ENCODE results near the gene UBE2F.
"Not testable (repeated sequence)": the region's sequence is repeated elsewhere in the genome, so short reads cannot be mapped to it uniquely, and the experiment has no call there.

Gene UBE2F

GRCh38 chr2:237946423-237946822, 20.4 kb upstream of the UBE2F start:
- DNase-seq: no peak

- not testable (repeated sequence) for DNase-seq
Observed at GRCh38 chr2:237951354-237951753, 15.5 kb upstream of the UBE2F start.

GRCh38 chr2:237951878-237952277, 14.9 kb upstream of the UBE2F start:
- DNase-seq: no peak

- no peak for DNase-seq
Observed at GRCh38 chr2:237952851-237953250, 14.0 kb upstream of the UBE2F start.

GRCh38 chr2:237955640-237956401, 11.0 kb upstream of the UBE2F start:
- no peak for DNase-seq

- no peak for DNase-seq
Observed at GRCh38 chr2:237956402-237956736, 10.4 kb upstream of the UBE2F start.

- DNase-seq: no peak
Observed at GRCh38 chr2:237961637-237962036, 5.2 kb upstream of the UBE2F start.

- DNase-seq: no peak
Observed at GRCh38 chr2:237962432-237963084, 4.3 kb upstream of the UBE2F start.

GRCh38 chr2:237963490-237963991, 3.3 kb upstream of the UBE2F start:
- not testable (repeated sequence) for DNase-seq

- no peak for DNase-seq
Observed at GRCh38 chr2:237964194-237964577, 2.6 kb upstream of the UBE2F start.

- DNase-seq: no peak
Observed at GRCh38 chr2:237964578-237965404, 2.0 kb upstream of the UBE2F start.

- not testable (repeated sequence) for DNase-seq
Observed at GRCh38 chr2:237965844-237966243, 970 bp upstream of the UBE2F start.

GRCh38 chr2:237966250-237966564, 607 bp upstream of the UBE2F start:
- no peak for DNase-seq

- DNase-seq: no peak
Observed at GRCh38 chr2:237967463-237967951, 693 bp downstream of the UBE2F start.

GRCh38 chr2:237968048-237968862, 1.4 kb downstream of the UBE2F start:
- DNase-seq: peak; percentile 76

- no peak for DNase-seq
Observed at GRCh38 chr2:237971661-237972060, 4.8 kb downstream of the UBE2F start.

- DNase-seq: no peak
Observed at GRCh38 chr2:237972211-237972610, 5.4 kb downstream of the UBE2F start.

- DNase-seq: no peak
Observed at GRCh38 chr2:237972936-237973335, 6.1 kb downstream of the UBE2F start.

GRCh38 chr2:237977380-237977779, 10.6 kb downstream of the UBE2F start:
- DNase-seq: no peak

GRCh38 chr2:237978058-237978712, 11.4 kb downstream of the UBE2F start:
- no peak for DNase-seq

GRCh38 chr2:237979331-237979730, 12.5 kb downstream of the UBE2F start:
- no peak for DNase-seq

- no peak for DNase-seq
Observed at GRCh38 chr2:237980087-237980486, 13.3 kb downstream of the UBE2F start.

Measured in RPMI8226 (cell line).